Measurements from ENCODE around the gene ZBBX.

- no peak for TF ChIP-seq USF2 (IDR thresholded peaks at IDR 0.05; ENCODE audit: low read depth, low read length)
- no peak for TF ChIP-seq CTCF (conservative IDR thresholded peaks at IDR 0.05; ENCODE audit: low read depth, low read length)
- TF ChIP-seq RAD21 (IDR thresholded peaks at IDR 0.05; ENCODE audit: low read length), result no peak
- TF ChIP-seq RCOR1 (IDR thresholded peaks at IDR 0.05; ENCODE audit: insufficient replicate concordance, low read length), result no peak
- TF ChIP-seq POLR2A (IDR thresholded peaks at IDR 0.05; ENCODE audit: low read depth, low read length), result no peak
Measured at GRCh38 chr3:167246252-167246651, 133.8 kb downstream of the ZBBX start.
